Measurements from ENCODE around the gene RNF40.
"Not testable (repeated sequence)": the region's sequence is repeated elsewhere in the genome, so short reads cannot be mapped to it uniquely, and the experiment has no call there.

Gene RNF40

DNA sequence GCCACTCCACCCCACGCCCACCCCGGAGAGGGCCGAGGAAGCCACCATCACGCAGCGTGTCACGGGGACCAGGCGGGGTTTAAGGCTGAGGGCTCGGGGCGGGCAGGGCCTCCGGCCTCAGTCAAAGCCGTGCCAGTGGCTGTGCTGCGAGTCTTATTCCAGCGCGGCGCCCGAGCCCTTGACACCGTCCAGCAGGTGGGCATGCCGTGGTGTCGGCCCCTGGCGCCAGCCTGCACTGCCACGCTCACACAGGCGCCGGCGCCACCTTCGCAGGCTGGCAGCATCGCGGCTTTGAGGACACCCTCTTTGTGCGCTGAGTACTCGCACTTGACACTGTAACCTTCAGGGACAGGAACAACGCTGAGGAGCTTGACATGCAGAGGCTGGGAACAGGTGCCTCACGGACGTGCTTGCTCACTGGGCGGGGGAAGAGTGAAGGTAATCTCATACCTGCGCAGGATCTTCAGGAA is 58.9 kb downstream of the RNF40 start:
- DNase-seq (ENCODE audit: low read depth): no peak

DNA sequence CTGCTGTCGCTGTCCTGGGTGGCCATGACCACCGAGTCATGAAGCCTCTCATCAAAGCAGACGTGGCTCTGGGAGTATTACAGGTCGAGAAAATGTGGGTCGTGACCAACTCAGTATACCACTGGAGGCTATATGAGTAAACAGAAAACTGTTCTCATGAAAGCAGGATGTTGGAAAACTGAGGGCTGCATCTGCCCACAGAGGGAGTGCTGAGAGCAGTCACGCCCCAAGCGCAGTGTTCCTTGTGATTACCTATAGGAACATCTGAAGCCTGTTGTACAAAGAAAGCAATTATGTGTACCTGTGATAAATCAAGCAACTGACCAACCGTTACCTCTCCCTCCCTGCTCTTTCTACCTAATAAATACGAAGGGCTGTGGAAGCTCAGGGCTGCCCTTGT is 59.3 kb downstream of the RNF40 start:
- DNase-seq (ENCODE audit: low read depth): not testable (repeated sequence)

DNA sequence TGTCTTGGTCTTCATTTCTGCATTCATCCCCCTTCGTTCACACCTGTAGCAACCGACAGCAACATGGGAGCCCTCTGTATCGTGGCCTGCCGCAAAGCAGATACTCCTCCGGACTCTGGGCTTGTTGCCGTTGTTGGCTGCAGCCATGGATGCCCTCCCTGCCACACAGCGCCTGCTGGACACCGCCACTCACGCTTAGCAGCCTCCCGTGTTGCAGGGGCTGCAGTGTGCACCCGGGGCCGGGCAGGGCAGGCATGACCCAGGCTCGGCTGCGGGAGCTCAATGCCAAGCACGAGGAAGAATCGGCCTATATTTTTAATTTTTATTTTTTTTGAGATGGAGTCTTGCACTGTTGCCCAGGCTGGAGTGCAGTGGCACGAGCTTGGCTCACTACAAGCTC is 59.8 kb downstream of the RNF40 start:
- DNase-seq (ENCODE audit: low read depth): no peak
